Uterus (tissue), 4 donors: Measurements from ENCODE around the gene ORC6. TPM values are rescaled to one million over a fixed set of nuclear protein-coding genes. Genes with fewer than 3 reads are reported as not detected.

Source experiments
- DNase-seq, 2 donors: peaks; one replicate each; pipeline ENCODE4 v3.0.0-alpha.2; 2019 to 2020
- H3K27ac ChIP-seq, 2 donors: fragments of 200-600 bp; sonication (generic); 1 replicate in 1 of 2; 2 replicates in 1 of 2; pipeline ENCODE4 v1.5.1; 2016 to 2018
- H3K27me3 ChIP-seq, 2 donors: fragments of 200-600 bp; sonication (generic); one replicate each; pipeline ENCODE4 v1.5.1; 2018 to 2019; ENCODE audit warnings: control low read depth in 1 of 2
- H3K36me3 ChIP-seq, 2 donors: fragments of 200-600 bp; sonication (generic); one replicate each; pipeline ENCODE4 v1.5.1; 2019; ENCODE audit warnings: control low read depth in 1 of 2
- H3K4me1 ChIP-seq, 2 donors: fragments of 200-600 bp; sonication (generic); one replicate each; pipeline ENCODE4 v1.5.1; 2018 to 2019; ENCODE audit warnings: control low read depth in 1 of 2
- H3K4me3 ChIP-seq, 2 donors: fragments of 200-600 bp; sonication (generic); 1 replicate in 1 of 2; 2 replicates in 1 of 2; pipeline ENCODE4 v1.5.1; 2018 to 2019; ENCODE audit warnings: mild to moderate bottlenecking in 1 of 2
- H3K9me3 ChIP-seq, 2 donors: fragments of 200-600 bp; sonication (generic); one replicate each; pipeline ENCODE4 v1.5.1; 2019; ENCODE audit warnings: control low read depth in 1 of 2
- POLR2A ChIP-seq, 2 donors: fragments of 450-650 bp; IDR thresholded peaks; one replicate each; pipeline ENCODE4 v1.6.1; 2016; ENCODE audit warnings: antibody characterized with exemption in 2 of 2, mild to moderate bottlenecking in 1 of 2, moderate library complexity in 1 of 2
- intact Hi-C: fragments of 100-400 bp; cut with DNase I; formaldehyde crosslinking; loops from one replicate; pipeline ENCODE4 v1.15.1; 2023; ENCODE audit warnings: low total_unique reads
- total RNA-seq, 4 donors: library from RNA; depleted of rRNA in 3 of 4; stranded (reverse); fragments of >200 nt in 3 of 4; gene quantifications; one replicate each; pipeline versions ENCODE4 v1.1.0 to v1.2.4, GENCODE V29; 2014 to 2023
- TF ChIP-seq, protein P1 (sequence below), 4 experiments: fragments of 200-600 bp in 2 of 4; fragments of 450-650 bp in 2 of 4; sonication (generic) in 2 of 4; IDR thresholded peaks; one replicate each; pipeline ENCODE4 v1.5.1; 2016 to 2019; ENCODE audit warnings: antibody characterized with exemption in 4 of 4, mild to moderate bottlenecking in 2 of 4, moderate library complexity in 1 of 4
- donor health status: DM: yes; HTN: yes; CAD: no.

ORC6 gene
- total RNA-seq, 4 donors from 2014 or later = 1.2 to 11.3 (median 1.3) TPM; not detected in 1

DNA sequence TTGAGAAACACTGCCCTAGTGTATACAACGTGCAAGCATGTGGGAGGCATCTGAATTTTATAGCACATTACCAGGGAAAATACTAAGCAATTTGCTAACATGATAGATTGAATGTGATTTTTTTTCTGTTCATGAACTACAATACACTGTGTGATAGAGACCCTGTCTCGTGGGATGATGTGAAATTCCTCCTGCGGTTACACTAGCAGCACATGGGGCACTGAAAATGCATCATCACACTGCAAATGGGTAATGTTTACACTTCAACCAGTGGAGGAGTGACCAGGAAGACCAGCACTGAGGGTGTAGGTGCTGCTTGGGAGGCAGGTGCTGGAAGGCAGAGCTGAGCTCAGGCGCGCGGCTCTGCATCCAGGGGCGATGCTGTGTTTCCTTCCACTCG, 28.8 kb downstream of the ORC6 start:
- H3K4me3 ChIP-seq = no peak overlapping the region
- no peaks in the 10 kb centered on the region for H3K27me3 ChIP-seq
- intact Hi-C loops = no loop called here
- no peak for DNase-seq
- H3K4me1 ChIP-seq = no peaks in the 10 kb centered on the region
- TF ChIP-seq, protein P1, sequence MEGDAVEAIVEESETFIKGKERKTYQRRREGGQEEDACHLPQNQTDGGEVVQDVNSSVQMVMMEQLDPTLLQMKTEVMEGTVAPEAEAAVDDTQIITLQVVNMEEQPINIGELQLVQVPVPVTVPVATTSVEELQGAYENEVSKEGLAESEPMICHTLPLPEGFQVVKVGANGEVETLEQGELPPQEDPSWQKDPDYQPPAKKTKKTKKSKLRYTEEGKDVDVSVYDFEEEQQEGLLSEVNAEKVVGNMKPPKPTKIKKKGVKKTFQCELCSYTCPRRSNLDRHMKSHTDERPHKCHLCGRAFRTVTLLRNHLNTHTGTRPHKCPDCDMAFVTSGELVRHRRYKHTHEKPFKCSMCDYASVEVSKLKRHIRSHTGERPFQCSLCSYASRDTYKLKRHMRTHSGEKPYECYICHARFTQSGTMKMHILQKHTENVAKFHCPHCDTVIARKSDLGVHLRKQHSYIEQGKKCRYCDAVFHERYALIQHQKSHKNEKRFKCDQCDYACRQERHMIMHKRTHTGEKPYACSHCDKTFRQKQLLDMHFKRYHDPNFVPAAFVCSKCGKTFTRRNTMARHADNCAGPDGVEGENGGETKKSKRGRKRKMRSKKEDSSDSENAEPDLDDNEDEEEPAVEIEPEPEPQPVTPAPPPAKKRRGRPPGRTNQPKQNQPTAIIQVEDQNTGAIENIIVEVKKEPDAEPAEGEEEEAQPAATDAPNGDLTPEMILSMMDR (IDR thresholded peaks at IDR 0.05) = no peak
- no peak for TF ChIP-seq POLR2A (IDR thresholded peaks at IDR 0.05)
- no peaks in the 10 kb centered on the region for H3K9me3 ChIP-seq
- H3K27ac ChIP-seq = no peak overlapping the region
- H3K36me3 ChIP-seq = no peaks in the 10 kb centered on the region

DNA sequence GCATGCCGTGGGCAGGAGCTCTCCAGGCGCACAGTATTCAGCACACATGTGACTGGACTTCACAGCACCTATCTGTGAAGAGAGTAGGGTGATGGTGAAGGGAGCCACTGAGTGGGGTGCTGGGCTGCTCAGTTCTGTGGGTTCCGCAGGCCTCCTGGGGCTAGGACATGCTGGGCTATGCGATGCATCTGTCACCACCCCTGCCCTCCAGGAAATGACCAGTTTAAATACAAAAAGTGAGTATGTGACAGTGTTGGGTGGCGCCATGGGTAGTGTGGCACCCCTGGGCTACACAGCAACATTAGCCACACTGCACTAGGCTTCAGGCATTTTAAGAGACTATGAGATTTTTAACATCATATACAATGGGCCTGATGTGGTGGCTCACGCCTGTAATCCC, 30.1 kb downstream of the ORC6 start:
- H3K27me3 ChIP-seq = no peaks in the 10 kb centered on the region
- no peak for DNase-seq
- H3K27ac ChIP-seq = no peak overlapping the region
- H3K4me1 ChIP-seq = no peaks in the 10 kb centered on the region
- intact Hi-C loops = no loop called here
- no peak overlapping the region for H3K4me3 ChIP-seq
- H3K9me3 ChIP-seq = no peaks in the 10 kb centered on the region
- H3K36me3 ChIP-seq = no peaks in the 10 kb centered on the region
- no peak for TF ChIP-seq POLR2A (IDR thresholded peaks at IDR 0.05)
- TF ChIP-seq, protein P1 (IDR thresholded peaks at IDR 0.05) = no peak

DNA sequence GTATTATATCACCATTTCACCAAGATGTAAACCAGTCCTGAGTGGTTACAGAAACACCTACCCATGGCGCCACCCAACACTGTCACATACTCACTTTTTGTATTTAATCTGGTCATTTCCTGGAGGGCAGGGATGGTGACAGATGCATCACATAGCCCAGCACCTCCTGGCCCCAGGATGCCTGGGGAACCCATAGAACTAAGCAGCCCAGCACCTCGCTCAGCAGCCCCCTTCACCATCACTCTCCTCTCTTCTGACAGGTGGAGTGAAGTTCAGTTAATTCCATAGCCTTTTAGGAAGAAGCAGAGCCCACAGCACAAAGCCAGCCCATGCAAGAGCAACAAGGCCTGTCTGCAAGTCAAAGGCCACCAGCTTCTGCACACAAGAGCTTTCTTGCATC, 31.2 kb downstream of the ORC6 start:
- Histone ChIP-seq H3K9me3 (no peaks in the 10 kb centered on the region), H3K36me3 (no peaks in the 10 kb centered on the region), H3K27ac (no peak overlapping the region), H3K4me1 (no peaks in the 10 kb centered on the region), H3K4me3 (no peak overlapping the region), H3K27me3 (no peaks in the 10 kb centered on the region)
- TF ChIP-seq POLR2A (IDR thresholded peaks at IDR 0.05) = no peak
- TF ChIP-seq, protein P1 (IDR thresholded peaks at IDR 0.05) = no peak
- no peak for DNase-seq
- intact Hi-C loops = no loop called here

DNA sequence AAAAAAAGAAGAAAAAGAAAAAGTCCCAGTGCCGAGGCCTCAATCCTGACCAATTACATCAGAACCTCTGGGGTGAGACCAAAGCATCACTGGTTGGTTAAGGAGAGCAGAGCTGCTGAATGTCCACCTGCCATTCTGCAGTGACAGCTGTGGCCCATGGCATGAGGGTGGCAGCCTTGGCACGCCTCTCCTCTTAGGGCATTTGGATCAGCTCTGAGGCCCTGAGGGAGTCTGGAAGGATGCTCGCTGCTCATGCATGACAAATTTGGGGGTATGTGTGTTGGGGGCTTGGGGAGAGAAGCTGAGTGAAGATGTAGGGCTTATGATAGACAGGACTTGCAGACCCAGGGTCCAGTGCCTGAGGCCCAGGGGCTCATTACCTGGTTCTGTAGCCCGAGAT, 32.4 kb downstream of the ORC6 start:
- H3K36me3 ChIP-seq = no peaks in the 10 kb centered on the region
- no peak for DNase-seq
- H3K27me3 ChIP-seq = no peaks in the 10 kb centered on the region
- H3K27ac ChIP-seq = no peak overlapping the region
- no peaks in the 10 kb centered on the region for H3K9me3 ChIP-seq
- no peak for TF ChIP-seq POLR2A (IDR thresholded peaks at IDR 0.05)
- TF ChIP-seq, protein P1 (IDR thresholded peaks at IDR 0.05) = no peak
- intact Hi-C loops = no loop called here
- no peak overlapping the region for H3K4me3 ChIP-seq
- H3K4me1 ChIP-seq = no peaks in the 10 kb centered on the region

DNA sequence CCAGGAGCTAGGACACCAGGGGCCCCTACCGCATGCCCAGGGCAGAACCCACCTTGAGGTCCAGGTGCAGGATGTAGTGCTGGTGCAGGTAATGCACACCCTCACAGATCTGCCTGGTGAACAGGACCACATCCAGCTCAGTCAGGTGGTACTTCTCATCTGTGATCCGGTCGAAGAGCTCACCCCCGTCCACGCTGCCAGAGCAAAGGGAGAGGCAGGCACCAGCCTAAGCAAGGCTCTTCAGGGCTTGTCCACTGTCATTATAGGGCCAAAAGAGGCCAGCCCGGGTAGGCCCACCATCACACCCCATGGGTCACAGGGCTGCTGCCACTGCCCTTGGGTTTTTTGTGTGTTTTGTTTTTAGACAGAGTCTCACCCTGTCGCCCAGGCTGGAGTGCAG, 37.7 kb downstream of the ORC6 start:
- TF ChIP-seq, protein P1 (IDR thresholded peaks at IDR 0.05) = no peak
- TF ChIP-seq POLR2A (IDR thresholded peaks at IDR 0.05) = no peak
- no peak for DNase-seq
- Histone ChIP-seq H3K4me3 (no peak overlapping the region), H3K27ac (no peak overlapping the region), H3K9me3 (no peaks in the 10 kb centered on the region), H3K4me1 (no peaks in the 10 kb centered on the region), H3K27me3 (no peaks in the 10 kb centered on the region), H3K36me3 (no peaks in the 10 kb centered on the region)
- intact Hi-C loops = no loop called here
